Measurements from ENCODE around the gene MUC5B.

GRCh38 chr11:1270476-1270875 is 47.6 kb downstream of the MUC5B start:
- TF ChIP-seq ELF4 (CRISPR knock-in tag; IDR thresholded peaks at IDR 0.05; ENCODE audit: low read depth) (no peak), CTCF (IDR thresholded peaks at IDR 0.05) (no peak), CBFB (CRISPR knock-in tag; IDR thresholded peaks at IDR 0.05; ENCODE audit: low read depth) (no peak), ZNF416 (CRISPR knock-in tag; IDR thresholded peaks at IDR 0.05) (no peak), FOXP1 (CRISPR knock-in tag; IDR thresholded peaks at IDR 0.05; ENCODE audit: borderline replicate concordance) (no peak), IRF1 (CRISPR knock-in tag; IDR thresholded peaks at IDR 0.05) (no peak), FOXP4 (CRISPR knock-in tag; IDR thresholded peaks at IDR 0.05) (no peak), ZBTB43 (CRISPR knock-in tag; IDR thresholded peaks at IDR 0.05) (no peak), ATF3 (CRISPR knock-in tag; conservative IDR thresholded peaks at IDR 0.05) (no peak), ZNF121 (CRISPR knock-in tag; IDR thresholded peaks at IDR 0.05) (no peak), FOXJ3 (CRISPR knock-in tag; IDR thresholded peaks at IDR 0.05; ENCODE audit: borderline replicate concordance) (no peak), CDX4 (CRISPR knock-in tag; IDR thresholded peaks at IDR 0.05; ENCODE audit: borderline replicate concordance) (no peak), SMAD3 (CRISPR knock-in tag; IDR thresholded peaks at IDR 0.05; ENCODE audit: borderline replicate concordance) (no peak), GABPB1 (CRISPR knock-in tag; IDR thresholded peaks at IDR 0.05) (no peak)

All from WTC11 (cell line).